AG20443 (cell line): ENCODE results near the gene GFRA1.

ENCODE experiments used
- DNase-seq: peaks from one replicate; pipeline ENCODE4 v3.0.0; 2012; ENCODE audit warnings: low spot score, mixed read lengths

The GFRA1 gene

DNA sequence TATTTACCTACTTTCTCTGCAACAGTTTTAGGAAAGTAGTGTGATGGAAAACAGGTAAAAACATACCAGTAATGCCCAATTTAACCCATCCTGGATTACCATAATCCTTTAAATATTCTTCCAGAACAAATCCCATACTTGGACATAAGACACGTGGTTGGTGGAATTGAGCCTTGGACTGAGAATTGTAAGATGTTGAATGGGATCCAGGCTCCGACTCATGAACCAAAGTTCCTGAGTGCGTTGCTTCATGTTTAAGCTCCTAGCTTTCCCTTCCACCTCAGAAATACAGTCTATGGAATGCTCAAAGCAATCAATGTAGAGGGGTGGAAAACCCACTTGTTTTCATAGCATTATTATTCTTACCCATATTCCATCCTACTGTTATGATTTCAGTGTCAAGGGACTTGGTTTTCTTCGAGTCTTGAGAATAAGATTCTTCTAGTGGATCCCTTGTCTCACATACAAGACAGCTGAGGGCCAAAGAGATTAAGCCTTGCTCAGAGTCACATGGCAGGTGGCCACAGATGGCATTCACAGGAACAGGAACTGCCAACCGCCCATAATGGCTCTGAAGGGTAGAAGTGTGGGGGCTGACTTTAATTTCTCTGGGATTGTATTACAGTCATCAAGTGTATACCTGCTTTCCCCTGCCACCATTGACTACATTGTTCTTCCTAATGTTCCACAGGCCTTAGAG is 171.2 kb downstream of the GFRA1 start:
- DNase-seq = no peak

DNA sequence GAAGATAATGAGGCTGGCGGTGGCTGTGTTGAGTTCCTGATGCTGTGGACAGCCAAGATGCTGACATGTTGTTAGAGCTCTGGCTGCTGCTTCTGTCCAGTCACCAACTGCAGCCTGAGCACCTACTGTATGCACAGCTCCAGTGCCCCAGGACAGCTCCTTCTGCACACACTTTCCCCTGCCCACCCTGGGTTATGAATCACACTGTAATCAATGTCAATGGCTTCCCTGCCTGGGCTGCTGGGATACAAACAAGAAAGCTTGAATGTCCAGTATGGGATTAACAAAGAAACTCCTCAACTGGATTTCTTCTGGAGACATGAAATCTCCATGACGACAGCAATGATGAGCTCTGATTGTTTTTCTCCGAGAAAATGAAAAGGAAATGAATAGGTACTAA is 172.0 kb downstream of the GFRA1 start:
- no peak for DNase-seq

DNA sequence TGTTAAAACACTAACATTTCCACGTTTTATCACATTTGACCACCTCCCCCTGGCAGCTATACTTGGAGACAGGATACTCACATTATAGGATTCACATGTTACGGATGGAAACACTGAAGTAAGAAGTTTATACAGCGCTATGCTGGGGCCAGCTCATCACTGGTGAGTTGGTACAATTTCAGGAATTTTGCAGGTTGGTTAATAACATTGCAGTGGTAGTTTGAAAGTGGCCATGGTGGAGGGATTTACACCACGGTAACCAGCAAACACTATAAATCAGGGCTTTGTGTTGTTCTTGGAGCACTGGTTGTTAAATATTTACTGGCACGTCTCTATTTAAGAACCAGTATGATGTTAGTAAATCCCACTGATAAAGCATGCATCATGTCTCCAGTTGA is 174.0 kb downstream of the GFRA1 start:
- peak; percentile 32 for DNase-seq

- DNase-seq = peak; percentile 59
Observed at GRCh38 chr10:116098411-116099022, 174.5 kb downstream of the GFRA1 start.

DNA sequence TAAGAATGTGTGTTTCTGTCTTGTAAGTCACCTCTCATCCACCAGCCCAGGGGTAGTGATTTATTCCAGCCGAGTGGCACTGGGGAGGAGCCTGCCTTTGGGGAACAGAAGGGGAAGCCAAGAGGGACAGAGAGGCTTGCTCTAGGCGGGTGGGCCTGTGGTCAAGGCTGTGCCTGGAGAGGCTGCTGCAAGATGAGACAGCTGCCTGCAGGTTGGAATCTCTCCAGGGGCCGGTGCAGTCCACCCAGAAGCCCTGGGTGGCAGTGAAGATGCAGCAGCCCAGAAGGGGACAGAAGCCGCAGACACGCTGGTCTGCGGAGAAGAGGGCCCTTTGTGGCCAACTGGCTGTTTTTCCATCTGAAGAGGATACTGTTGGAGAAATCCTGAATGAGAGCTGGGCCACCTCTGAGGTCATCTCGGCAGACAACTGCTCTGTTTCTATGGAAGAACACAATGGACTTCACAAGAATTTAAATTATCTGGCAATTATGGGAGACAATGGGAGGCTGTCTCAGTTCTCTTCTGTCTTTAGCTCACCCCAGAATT is 175.7 kb downstream of the GFRA1 start:
- no peak for DNase-seq

DNA sequence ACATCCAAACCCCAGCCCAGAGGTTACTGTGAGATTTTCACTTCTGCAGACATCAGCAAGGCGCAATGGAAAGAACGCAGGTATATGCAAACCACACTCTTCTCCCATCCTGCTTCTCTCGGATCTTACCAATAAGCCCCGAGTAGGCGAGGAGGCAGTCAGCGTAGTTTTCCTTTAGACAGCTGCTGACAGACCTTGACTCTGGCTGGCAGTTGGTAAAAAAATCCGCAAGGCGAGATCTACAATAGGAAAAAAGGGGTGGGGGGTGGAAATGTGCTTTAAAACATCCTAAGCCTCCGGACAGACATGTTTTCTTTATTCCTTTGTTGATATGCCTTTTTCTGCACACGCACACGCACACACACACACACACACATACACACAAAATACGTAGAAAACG is 176.5 kb downstream of the GFRA1 start:
- no peak for DNase-seq

- DNase-seq = no peak
Observed at GRCh38 chr10:116094356-116094755, 178.7 kb downstream of the GFRA1 start.

DNA sequence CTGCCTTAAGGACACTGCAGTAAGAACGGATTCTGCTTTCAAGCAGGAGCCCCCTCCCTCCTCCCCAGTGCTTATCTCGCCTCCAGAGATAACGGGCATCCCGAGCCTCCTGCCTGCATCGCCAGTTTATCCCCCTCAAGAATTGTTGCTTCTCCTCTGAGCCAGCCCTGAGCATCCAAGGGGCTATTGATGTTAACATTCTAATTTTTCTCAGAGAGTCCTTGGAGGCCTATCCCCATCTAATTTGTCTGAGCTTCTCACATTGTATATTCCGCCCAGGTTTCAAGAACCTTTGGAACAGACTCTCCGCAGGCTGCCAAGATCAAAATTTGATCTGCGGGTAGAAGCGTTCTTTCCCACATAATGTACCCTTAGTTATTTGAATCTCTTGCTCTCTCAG is 180.0 kb downstream of the GFRA1 start:
- no peak for DNase-seq

GRCh38 chr10:116088985-116089384 is 184.0 kb downstream of the GFRA1 start:
- no peak for DNase-seq

DNA sequence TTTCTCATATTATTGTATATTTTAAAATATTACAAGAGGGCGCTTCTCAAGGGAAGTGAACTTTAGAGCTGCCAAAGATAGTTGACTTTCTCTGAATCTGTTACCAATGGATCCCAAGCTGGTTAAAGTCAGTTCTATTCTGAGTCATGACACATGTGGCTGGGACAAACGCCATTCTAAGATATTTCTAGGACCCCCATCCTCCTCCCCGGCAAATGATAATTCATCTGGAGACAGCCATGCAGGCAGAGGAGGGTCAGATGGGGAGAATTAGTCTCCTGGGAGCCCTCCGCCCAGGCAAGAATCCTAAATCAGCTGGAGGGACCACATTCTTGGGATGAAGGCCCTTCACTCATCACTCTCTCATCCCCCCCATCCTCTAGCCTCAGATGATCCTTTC is 187.7 kb downstream of the GFRA1 start:
- DNase-seq = no peak

- DNase-seq = no peak
Observed at GRCh38 chr10:116084161-116084560, 188.8 kb downstream of the GFRA1 start.

DNA sequence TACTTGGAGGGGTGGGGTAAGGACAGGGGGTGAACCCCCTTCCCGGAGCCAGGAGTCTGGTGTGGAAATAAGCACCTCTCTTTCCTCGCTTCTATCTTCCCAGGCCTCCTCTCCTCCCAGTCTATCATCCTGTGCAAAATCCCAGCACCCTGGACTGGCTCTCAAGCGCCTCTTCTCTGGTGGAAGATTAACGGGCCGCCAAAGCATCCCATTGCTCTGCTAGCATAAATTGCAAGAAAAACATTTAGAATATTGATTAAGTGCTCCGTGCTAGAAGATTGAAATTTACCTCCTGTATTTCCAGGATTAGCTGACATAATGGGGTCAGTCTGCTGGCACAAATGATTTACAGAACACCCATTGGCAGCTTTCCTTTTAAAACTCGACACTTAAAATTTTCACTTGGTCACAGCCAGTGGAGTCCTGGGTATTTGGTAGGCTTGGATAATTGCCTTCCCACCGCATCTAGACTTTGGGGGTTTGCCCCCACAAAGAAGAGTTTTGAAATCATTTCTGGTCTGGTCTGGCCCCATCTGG is 189.7 kb downstream of the GFRA1 start:
- no peak for DNase-seq

DNA sequence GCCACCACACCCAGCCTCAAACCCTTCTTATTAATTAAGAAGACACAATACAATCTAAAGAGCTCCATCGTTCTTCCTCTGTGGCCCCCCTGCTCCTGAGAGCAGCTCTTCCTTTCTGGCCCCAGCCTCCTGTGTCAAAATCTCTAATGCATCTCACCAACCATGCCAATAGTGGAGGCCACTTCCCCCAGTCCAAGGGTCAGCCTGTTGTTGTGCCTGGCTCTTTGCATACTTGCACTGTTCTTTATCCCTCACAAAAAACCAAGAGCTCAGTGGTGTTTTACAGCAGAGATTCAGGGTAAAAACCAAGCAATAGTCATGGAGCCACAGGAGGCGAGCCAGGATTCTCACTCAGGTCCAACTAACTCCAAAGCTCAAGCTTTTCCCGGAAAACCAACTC is 190.2 kb downstream of the GFRA1 start:
- no peak for DNase-seq

- DNase-seq = no peak
Observed at GRCh38 chr10:116082206-116082605, 190.8 kb downstream of the GFRA1 start.

GRCh38 chr10:116080553-116080952 is 192.5 kb downstream of the GFRA1 start:
- peak; percentile 27 for DNase-seq

- no peak for DNase-seq
Observed at GRCh38 chr10:116079355-116079754, 193.7 kb downstream of the GFRA1 start.

GRCh38 chr10:116076621-116077020 is 196.4 kb downstream of the GFRA1 start:
- no peak for DNase-seq

DNA sequence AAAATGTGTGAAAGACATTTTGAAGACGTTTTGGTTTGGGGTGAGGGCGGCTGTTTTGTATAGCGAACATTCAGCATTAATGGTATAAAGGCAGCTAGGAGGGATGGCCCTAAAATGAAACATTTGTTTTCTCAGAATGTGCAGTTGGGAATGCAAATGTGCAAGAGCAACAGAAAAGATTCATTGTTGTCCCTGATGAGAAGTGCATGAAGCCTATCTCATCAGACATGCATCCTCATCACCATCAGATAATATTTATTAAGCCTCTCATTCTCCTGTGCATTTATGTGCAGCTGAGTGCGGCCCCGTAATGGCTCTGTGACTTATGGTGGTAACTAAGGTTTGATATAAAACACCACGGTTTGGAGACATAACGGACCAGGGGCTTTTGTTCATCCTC is 199.5 kb downstream of the GFRA1 start:
- DNase-seq = no peak

DNA sequence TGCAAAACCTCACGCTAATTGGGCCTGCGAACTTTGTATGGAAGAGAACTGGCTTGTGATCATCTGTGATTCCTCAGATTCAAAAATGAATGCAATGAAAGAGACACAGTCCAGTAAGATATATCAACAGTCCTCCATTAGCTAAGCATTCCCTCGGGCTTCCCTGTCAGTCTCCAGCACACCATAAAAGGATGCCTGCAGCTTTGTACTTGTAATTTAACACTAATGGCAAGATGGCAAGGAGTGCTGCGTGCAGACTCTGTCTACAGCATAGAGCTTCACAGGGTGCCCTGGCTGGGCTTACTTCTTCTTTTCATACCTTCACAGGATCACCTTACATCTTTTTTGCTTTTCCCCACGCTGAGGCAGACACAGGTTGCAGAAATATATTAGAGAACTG is 200.0 kb downstream of the GFRA1 start:
- DNase-seq = no peak

GRCh38 chr10:116071453-116072148 is 201.4 kb downstream of the GFRA1 start:
- no peak for DNase-seq

DNA sequence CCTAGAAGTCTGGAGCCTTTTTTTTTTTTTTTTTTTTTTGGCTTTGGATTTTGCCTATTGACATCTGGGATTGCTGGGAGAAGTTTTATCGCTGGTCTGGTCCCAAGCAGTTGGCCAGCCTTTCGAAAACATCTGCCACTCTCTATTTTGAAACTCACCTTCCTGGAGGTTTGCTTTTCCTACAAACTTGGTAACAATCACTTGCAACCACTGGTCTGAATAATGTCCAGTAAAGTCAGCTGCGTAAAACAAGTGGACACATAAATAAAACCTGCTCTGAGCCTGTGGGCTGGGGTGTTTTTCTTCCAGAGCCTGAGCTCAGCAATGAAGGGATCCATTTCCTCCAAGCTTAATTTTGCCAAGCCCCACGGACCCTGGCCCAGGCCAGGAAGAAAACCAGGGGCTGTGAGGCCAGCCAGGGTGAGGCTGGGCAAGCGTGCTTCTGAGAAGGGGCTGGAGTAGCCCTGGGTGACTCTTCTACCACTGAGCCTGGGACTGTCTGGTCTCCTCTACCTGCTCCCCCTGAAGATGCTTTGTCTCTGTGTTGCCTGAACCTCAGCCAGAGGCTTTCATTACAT is 202.2 kb downstream of the GFRA1 start:
- no peak for DNase-seq

DNA sequence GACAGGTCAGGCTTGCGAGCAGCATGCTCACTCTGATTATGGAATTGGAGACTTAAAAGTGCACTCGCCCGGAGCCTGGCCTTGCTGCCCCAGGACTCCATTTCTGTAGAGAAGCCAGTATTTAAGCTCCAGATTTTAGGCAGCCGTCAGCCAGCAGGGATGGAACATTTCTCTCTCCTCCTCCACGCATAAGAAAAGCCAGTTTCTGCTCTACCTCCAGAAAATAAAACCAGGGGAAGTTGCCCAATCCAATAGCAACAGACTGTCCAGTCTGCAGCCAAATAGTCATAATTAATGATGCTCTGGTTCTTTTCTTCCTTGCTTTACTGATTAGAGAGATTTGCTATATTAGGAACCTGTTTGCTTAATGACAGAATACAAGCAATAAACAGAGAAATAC is 203.2 kb downstream of the GFRA1 start:
- DNase-seq = no peak

GRCh38 chr10:116067825-116068224 is 205.2 kb downstream of the GFRA1 start:
- DNase-seq = no peak
